B cell (primary cell): ENCODE measurements around the gene ACOX3. TPM values are rescaled to one million over a fixed set of nuclear protein-coding genes. Genes with fewer than 3 reads are reported as not detected.

ENCODE experiments used
- ATAC-seq: fragments of 200-7000 bp; cut with Tn5 transposase; one replicate; pipeline ENCODE4 v1.10.0; 2021; ENCODE audit warnings: low read depth, mild to moderate bottlenecking, moderate number of reproducible peaks, moderate library complexity
- CTCF ChIA-PET: fragments of 350-600 bp; sonication (Branson Sonifier 250); formaldehyde crosslinking; loops from one replicate; lab custom pipeline; 2021; ENCODE audit warnings: antibody characterized with exemption, inconsistent platforms; lab: Charles Lee
- POLR2A ChIA-PET: fragments of 350-600 bp; sonication (Branson Sonifier 250); formaldehyde crosslinking; loops from one replicate; lab custom pipeline; 2021; ENCODE audit warnings: antibody characterized with exemption; lab: Charles Lee
- DNase-seq: peaks from one replicate; pipeline ENCODE4 v3.0.0; 2013
- H2AFZ ChIP-seq: 2 replicates; pipeline ENCODE4 v1.6.1; 2012; ENCODE audit warnings: mild to moderate bottlenecking, low read depth, low read length; ENCODE audit not compliant: insufficient read depth, poor library complexity, severe bottlenecking
- H3K27ac ChIP-seq, 2 donors: 1 replicate in 1 of 2; 2 replicates in 1 of 2; pipeline ENCODE4 v1.5.1; 2012 to 2013; ENCODE audit warnings: low read length in 2 of 2, mild to moderate bottlenecking in 2 of 2, moderate library complexity in 1 of 2
- H3K27me3 ChIP-seq, 4 experiments: fragments of 200-600 bp in 1 of 4; sonication (generic) in 1 of 4; replicated peaks in 1 of 4; 1 replicate in 2 of 4; 2 replicates in 2 of 4; pipeline versions ENCODE4 v1.6.1 to v1.7.0; 2013 to 2016; ENCODE audit warnings: low read length in 3 of 4, mild to moderate bottlenecking in 2 of 4, mixed read lengths in 1 of 4, moderate library complexity in 1 of 4; ENCODE audit not compliant: insufficient read depth in 4 of 4, control insufficient read depth in 3 of 4; ENCODE audit errors: control extremely low read depth in 1 of 4
- H3K36me3 ChIP-seq, 2 experiments: replicated peaks in 1 of 2; 1 replicate in 1 of 2; 2 replicates in 1 of 2; pipeline versions ENCODE4 v1.6.1 to v1.7.1; 2013; ENCODE audit warnings: low read length in 1 of 2; ENCODE audit not compliant: insufficient read depth in 2 of 2, control insufficient read depth in 1 of 2; ENCODE audit errors: control extremely low read depth in 1 of 2, extremely low read depth in 1 of 2
- H3K4me1 ChIP-seq, 2 donors: fragments of 200-600 bp in 1 of 2; sonication (generic) in 1 of 2; 1 replicate in 1 of 2; 2 replicates in 1 of 2; pipeline versions ENCODE4 v1.5.1 to v1.6.1; 2013 to 2017; ENCODE audit warnings: low read length in 2 of 2; ENCODE audit not compliant: control insufficient read depth in 2 of 2, insufficient read depth in 2 of 2
- H3K4me2 ChIP-seq: replicated peaks from 2 replicates; pipeline ENCODE3; 2012; ENCODE audit warnings: mild to moderate bottlenecking, low read depth, low read length; ENCODE audit not compliant: poor library complexity, severe bottlenecking
- H3K4me3 ChIP-seq, 5 experiments: fragments of 200-600 bp in 1 of 5; sonication (generic) in 1 of 5; 1 replicate in 3 of 5; 2 replicates in 2 of 5; pipeline versions ENCODE4 v1.5.1 to v1.7.0; 2011 to 2016; ENCODE audit warnings: low read length in 4 of 5, mild to moderate bottlenecking in 4 of 5, low read depth in 2 of 5, control low read depth in 1 of 5, moderate library complexity in 1 of 5; ENCODE audit not compliant: insufficient read depth in 1 of 5; ENCODE audit errors: control extremely low read depth in 1 of 5, extremely low read depth in 1 of 5
- H3K79me2 ChIP-seq: fragments of 200-600 bp; sonication (generic); one replicate; pipeline ENCODE4 v1.6.0; 2016; ENCODE audit warnings: low read length; ENCODE audit not compliant: control insufficient read depth, insufficient read depth
- H3K9ac ChIP-seq: fragments of 200-600 bp; sonication (generic); 2 replicates; pipeline ENCODE4 v1.6.1; 2017; ENCODE audit warnings: mild to moderate bottlenecking, low read length, moderate library complexity
- H3K9me3 ChIP-seq, 3 donors: one replicate each; pipeline versions ENCODE4 v1.6.1 to v1.7.1; 2013; ENCODE audit warnings: low read length in 2 of 3; ENCODE audit not compliant: control insufficient read depth in 2 of 3, insufficient read depth in 1 of 3; ENCODE audit errors: control extremely low read depth in 1 of 3
- H4K20me1 ChIP-seq: 2 replicates; pipeline ENCODE4 v1.6.0; 2012; ENCODE audit warnings: mild to moderate bottlenecking, low read length; ENCODE audit not compliant: insufficient read depth, control insufficient read depth, poor library complexity, severe bottlenecking
- H3K27ac Mint-ChIP-seq: one replicate; pipeline ENCODE4 v1.8.0; 2021; ENCODE audit warnings: mixed read lengths
- H3K27me3 Mint-ChIP-seq: one replicate; pipeline ENCODE4 v1.8.0; 2021; ENCODE audit warnings: mixed read lengths
- H3K4me1 Mint-ChIP-seq: one replicate; pipeline ENCODE4 v1.8.0; 2021; ENCODE audit warnings: mixed read lengths
- H3K4me3 Mint-ChIP-seq: one replicate; pipeline ENCODE4 v1.8.0; 2021; ENCODE audit warnings: mixed read lengths
- H3K9me3 Mint-ChIP-seq: one replicate; pipeline ENCODE4 v1.8.0; 2022; ENCODE audit warnings: mixed read lengths; ENCODE audit not compliant: insufficient read depth
- EZH2 ChIP-seq: IDR thresholded peaks from 2 replicates; pipeline ENCODE4 v1.6.1; 2012; ENCODE audit warnings: borderline replicate concordance, low read depth, mild to moderate bottlenecking, moderate library complexity, low read length; ENCODE audit not compliant: insufficient read depth, poor library complexity, severe bottlenecking
- WGBS: methylation state at CpG from one replicate; pipeline ENCODE4 v1.1.5; 2013; ENCODE audit warnings: missing lambda C conversion rate; ENCODE audit not compliant: insufficient coverage; 5-methylcytosine and 5-hydroxymethylcytosine counted together
- intact Hi-C: fragments of 100-400 bp; cut with micrococcal nuclease; formaldehyde crosslinking; loops from one replicate; pipeline ENCODE4 v1.10.0; 2022
- polyA plus RNA-seq: library from polyadenylated mRNA; depleted of rRNA; stranded (reverse); fragments of >200 nt; gene quantifications from 2 replicates; pipeline ENCODE4 v1.2.3, GENCODE V29; 2012
- total RNA-seq, 2 donors: library from RNA; stranded (reverse); fragments of 120-200 nt in 1 of 2; gene quantifications; 1 replicate in 1 of 2; 2 replicates in 1 of 2; pipeline versions ENCODE4 v1.2.3 to v1.2.4, GENCODE V29; 2013 to 2022
- TF ChIP-seq, protein P1 (sequence below): fragments of 200-600 bp; IDR thresholded peaks from one replicate; pipeline ENCODE4 v1.8.0; 2022; ENCODE audit warnings: antibody characterized with exemption, mild to moderate bottlenecking

ACOX3 gene
- total and polyA plus RNA-seq, 2 donors (not counting 1 experiment from before 2014, with no cell fraction given) = 4.6 to 23.1 TPM

GRCh38 chr4:8474856-8475255, 34.3 kb upstream of the ACOX3 start:
- H3K4me1 ChIP-seq = no peaks in the 10 kb centered on the region
- over 99% methylated on average over 11 of the region's 13 CpGs for WGBS
- no peak overlapping the region for H2AFZ ChIP-seq
- no peak for ATAC-seq
- H3K4me2 ChIP-seq = no peak overlapping the region
- no peaks in the 10 kb centered on the region for H3K9me3 ChIP-seq
- H4K20me1 ChIP-seq = no peaks in the 10 kb centered on the region
- H3K79me2 ChIP-seq = no peaks in the 10 kb centered on the region
- H3K9ac ChIP-seq = no peak overlapping the region
- H3K27me3 ChIP-seq = no peaks in the 10 kb centered on the region
- H3K36me3 ChIP-seq = peaks cover 0 to 17% of the 10 kb centered on the region in 2 experiments
- Mint-ChIP-seq H3K27me3 (no peaks in the 10 kb centered on the region), H3K9me3 (no peaks in the 10 kb centered on the region), H3K4me3 (no peak overlapping the region), H3K4me1 (no peaks in the 10 kb centered on the region), H3K27ac (no peak overlapping the region)
- POLR2A ChIA-PET = no interaction called here
- intact Hi-C loops = no loop called here
- no peak for DNase-seq
- no peak overlapping the region for H3K27ac ChIP-seq
- TF ChIP-seq, protein P1, sequence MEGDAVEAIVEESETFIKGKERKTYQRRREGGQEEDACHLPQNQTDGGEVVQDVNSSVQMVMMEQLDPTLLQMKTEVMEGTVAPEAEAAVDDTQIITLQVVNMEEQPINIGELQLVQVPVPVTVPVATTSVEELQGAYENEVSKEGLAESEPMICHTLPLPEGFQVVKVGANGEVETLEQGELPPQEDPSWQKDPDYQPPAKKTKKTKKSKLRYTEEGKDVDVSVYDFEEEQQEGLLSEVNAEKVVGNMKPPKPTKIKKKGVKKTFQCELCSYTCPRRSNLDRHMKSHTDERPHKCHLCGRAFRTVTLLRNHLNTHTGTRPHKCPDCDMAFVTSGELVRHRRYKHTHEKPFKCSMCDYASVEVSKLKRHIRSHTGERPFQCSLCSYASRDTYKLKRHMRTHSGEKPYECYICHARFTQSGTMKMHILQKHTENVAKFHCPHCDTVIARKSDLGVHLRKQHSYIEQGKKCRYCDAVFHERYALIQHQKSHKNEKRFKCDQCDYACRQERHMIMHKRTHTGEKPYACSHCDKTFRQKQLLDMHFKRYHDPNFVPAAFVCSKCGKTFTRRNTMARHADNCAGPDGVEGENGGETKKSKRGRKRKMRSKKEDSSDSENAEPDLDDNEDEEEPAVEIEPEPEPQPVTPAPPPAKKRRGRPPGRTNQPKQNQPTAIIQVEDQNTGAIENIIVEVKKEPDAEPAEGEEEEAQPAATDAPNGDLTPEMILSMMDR = no peak
- TF ChIP-seq EZH2 = no peak
- CTCF ChIA-PET = no interaction called here
- H3K4me3 ChIP-seq = no peak overlapping the region

- H3K4me3 Mint-ChIP-seq = no peak overlapping the region
- no peaks in the 10 kb centered on the region for H3K4me1 Mint-ChIP-seq
- POLR2A ChIA-PET = no interaction called here
- intact Hi-C loops = no loop called here
- ATAC-seq = no peak
- H3K9ac ChIP-seq = no peak overlapping the region
- H3K4me3 ChIP-seq = no peak overlapping the region
- TF ChIP-seq, protein P1 = no peak
- TF ChIP-seq EZH2 = no peak
- 97% methylated on average over 18 of the region's 20 CpGs for WGBS
- H3K27ac Mint-ChIP-seq = no peak overlapping the region
- H3K9me3 ChIP-seq = no peaks in the 10 kb centered on the region
- no peaks in the 10 kb centered on the region for H3K27me3 ChIP-seq
- DNase-seq = no peak
- CTCF ChIA-PET = no interaction called here
- H4K20me1 ChIP-seq = no peaks in the 10 kb centered on the region
- peaks cover 0 to 25% of the 10 kb centered on the region in 2 experiments for H3K36me3 ChIP-seq
- no peaks in the 10 kb centered on the region for H3K27me3 Mint-ChIP-seq
- no peak overlapping the region for H2AFZ ChIP-seq
- no peak overlapping the region for H3K27ac ChIP-seq
- H3K9me3 Mint-ChIP-seq = no peaks in the 10 kb centered on the region
- no peaks in the 10 kb centered on the region for H3K79me2 ChIP-seq
- H3K4me1 ChIP-seq = no peaks in the 10 kb centered on the region
- no peak overlapping the region for H3K4me2 ChIP-seq
These were observed 33.5 kb upstream of the ACOX3 start for GRCh38 chr4:8473920-8474590.
